ENCODE data around the gene ZNG1B. TPM values are rescaled to one million over a fixed set of nuclear protein-coding genes. Genes with fewer than 3 reads are reported as not detected.
"Not testable (repeated sequence)": the region's sequence is repeated elsewhere in the genome, so short reads cannot be mapped to it uniquely, and the experiment has no call there.

ZNG1B gene
- total RNA-seq, 1 donor from 2014 or later, result 29.1 TPM

DNA sequence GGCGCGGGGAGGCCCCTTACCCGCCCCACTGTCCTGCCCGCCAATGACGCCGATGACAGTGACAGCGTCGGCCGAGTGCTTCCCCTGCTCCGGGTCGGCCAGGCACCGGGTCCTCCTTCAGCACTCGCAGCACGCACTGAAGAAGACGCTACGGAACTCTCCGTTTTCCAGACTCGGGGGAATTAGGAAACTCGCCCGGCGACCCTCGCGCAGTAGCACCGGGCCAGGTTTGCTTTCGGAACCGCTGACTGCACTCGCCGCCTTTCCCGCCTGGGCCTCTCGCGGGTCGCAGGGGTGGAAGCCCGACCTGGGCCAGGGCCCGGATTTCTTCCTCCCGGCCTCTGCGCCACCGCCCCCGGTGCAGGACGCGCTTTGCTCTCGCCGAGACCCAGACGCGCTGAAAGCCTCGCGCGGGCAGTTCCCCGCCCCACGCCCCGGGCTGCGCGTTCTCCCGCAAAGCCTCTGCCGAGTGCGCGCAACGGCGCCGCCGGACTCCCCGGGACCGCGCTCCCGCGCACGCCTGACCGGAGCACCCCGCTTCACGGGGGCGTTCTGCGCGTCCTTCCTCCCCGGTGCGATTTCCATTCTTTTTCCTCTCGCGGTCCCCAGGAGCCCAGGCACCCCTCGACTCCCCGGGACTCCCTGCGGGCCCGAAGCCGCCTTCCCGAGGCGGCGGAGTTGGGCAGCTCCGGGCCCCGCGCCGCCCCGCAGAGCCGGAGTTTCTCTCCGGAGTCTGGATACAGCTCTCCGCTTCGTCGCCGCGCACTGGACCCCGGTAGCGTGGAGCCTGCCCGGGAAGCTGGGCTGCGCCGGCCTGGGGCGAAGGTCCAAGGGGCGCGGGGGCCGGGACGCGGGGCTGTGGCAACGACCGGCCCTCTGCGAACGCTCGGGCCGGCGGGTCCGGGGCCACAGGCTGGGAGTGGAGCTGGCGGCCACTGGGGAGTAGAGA, 65.9 kb downstream of the ZNG1B start:
- DNase-seq, result peak; percentile 46
- H3K4me1 Mint-ChIP-seq (ENCODE audit: low read depth, unreplicated experiment); H3K27me3 Mint-ChIP-seq (ENCODE audit: unreplicated experiment): not testable (repeated sequence)

GRCh38 chr2:113504081-113504480, 66.6 kb downstream of the ZNG1B start:
- H3K4me1 Mint-ChIP-seq (ENCODE audit: low read depth, unreplicated experiment); H3K27ac Mint-ChIP-seq (ENCODE audit: unreplicated experiment); DNase-seq; H3K27me3 Mint-ChIP-seq (ENCODE audit: unreplicated experiment); H3K4me3 Mint-ChIP-seq (ENCODE audit: unreplicated experiment); H3K9me3 Mint-ChIP-seq (ENCODE audit: unreplicated experiment); H3K36me3 Mint-ChIP-seq (ENCODE audit: unreplicated experiment): not testable (repeated sequence)

More for the DNA sequence above, 65.9 kb downstream of the ZNG1B start:
- H3K27ac Mint-ChIP-seq (ENCODE audit: unreplicated experiment); H3K9me3 Mint-ChIP-seq (ENCODE audit: unreplicated experiment); H3K36me3 Mint-ChIP-seq (ENCODE audit: unreplicated experiment): not testable (repeated sequence)
- H3K4me3 Mint-ChIP-seq (ENCODE audit: unreplicated experiment), result peak overlapping the region; percentile 49

DNA sequence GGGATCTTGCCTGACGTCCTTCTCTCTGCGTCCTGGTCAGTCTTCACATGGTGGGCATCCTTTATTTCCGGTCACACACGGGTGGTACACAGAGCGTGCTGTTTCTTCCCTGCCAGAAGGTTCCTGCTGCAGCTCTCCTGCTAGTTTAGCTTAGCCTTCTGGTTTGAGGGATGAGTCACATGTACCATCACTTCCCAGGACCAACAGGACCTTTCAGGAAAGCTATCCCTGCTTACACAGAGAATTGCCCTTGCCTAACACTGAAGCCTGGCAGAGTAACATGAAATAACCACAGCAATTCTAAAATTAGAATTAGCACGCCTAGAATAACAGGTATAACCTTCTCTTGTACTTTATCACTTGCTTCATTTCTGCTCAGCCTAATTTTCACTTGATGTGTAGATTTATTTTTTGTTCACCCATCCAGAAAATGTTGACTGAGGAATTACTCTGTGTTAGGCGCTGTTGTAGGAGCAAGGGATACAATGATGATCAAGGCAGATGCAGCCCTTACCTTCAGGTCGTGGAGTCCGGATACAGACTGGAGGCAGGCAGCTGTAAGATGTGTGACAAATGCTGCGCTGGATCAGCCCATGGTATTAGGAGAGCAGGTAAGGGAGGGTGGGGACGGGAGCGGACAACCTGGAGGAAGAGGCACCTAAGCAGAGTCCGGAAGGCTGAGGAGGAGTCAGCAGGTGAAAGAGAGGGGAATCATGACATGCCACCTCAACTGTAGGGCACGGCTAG, 70.1 kb downstream of the ZNG1B start:
- H3K4me1 Mint-ChIP-seq (ENCODE audit: low read depth, unreplicated experiment); H3K27me3 Mint-ChIP-seq (ENCODE audit: unreplicated experiment); H3K27ac Mint-ChIP-seq (ENCODE audit: unreplicated experiment); H3K36me3 Mint-ChIP-seq (ENCODE audit: unreplicated experiment); H3K9me3 Mint-ChIP-seq (ENCODE audit: unreplicated experiment); H3K4me3 Mint-ChIP-seq (ENCODE audit: unreplicated experiment); DNase-seq: not testable (repeated sequence)

GRCh38 chr2:113508187-113508586, 70.7 kb downstream of the ZNG1B start:
- H3K27me3 Mint-ChIP-seq (ENCODE audit: unreplicated experiment); H3K27ac Mint-ChIP-seq (ENCODE audit: unreplicated experiment); DNase-seq; H3K4me3 Mint-ChIP-seq (ENCODE audit: unreplicated experiment); H3K36me3 Mint-ChIP-seq (ENCODE audit: unreplicated experiment); H3K4me1 Mint-ChIP-seq (ENCODE audit: low read depth, unreplicated experiment); H3K9me3 Mint-ChIP-seq (ENCODE audit: unreplicated experiment): not testable (repeated sequence)

- not testable (repeated sequence) for H3K4me3 Mint-ChIP-seq (ENCODE audit: unreplicated experiment); DNase-seq; H3K9me3 Mint-ChIP-seq (ENCODE audit: unreplicated experiment); H3K27me3 Mint-ChIP-seq (ENCODE audit: unreplicated experiment); H3K27ac Mint-ChIP-seq (ENCODE audit: unreplicated experiment); H3K36me3 Mint-ChIP-seq (ENCODE audit: unreplicated experiment); H3K4me1 Mint-ChIP-seq (ENCODE audit: low read depth, unreplicated experiment)
Observed at GRCh38 chr2:113510913-113511312, 73.4 kb downstream of the ZNG1B start.

DNA sequence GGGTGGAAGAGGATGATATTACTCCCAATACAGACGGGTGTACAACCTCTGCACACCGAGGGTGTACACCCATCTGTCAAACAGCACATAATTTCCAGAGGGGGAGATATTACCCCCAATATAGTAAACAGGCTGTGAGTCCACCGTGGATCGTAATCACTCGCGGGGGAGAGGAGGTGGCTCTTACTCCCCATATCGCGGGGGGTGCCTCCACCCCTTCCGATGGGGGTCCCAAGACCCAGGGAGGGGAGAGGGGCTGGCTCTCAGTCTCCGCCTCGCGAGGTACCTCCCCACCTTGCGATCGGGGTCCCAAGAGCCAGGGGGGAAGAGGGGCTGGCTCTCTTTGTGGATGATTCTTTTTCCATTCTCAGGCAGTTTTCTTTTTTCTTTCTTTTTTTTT, 74.4 kb downstream of the ZNG1B start:
- H3K4me3 Mint-ChIP-seq (ENCODE audit: unreplicated experiment); DNase-seq; H3K9me3 Mint-ChIP-seq (ENCODE audit: unreplicated experiment); H3K27me3 Mint-ChIP-seq (ENCODE audit: unreplicated experiment); H3K27ac Mint-ChIP-seq (ENCODE audit: unreplicated experiment); H3K4me1 Mint-ChIP-seq (ENCODE audit: low read depth, unreplicated experiment); H3K36me3 Mint-ChIP-seq (ENCODE audit: unreplicated experiment): not testable (repeated sequence)

DNA sequence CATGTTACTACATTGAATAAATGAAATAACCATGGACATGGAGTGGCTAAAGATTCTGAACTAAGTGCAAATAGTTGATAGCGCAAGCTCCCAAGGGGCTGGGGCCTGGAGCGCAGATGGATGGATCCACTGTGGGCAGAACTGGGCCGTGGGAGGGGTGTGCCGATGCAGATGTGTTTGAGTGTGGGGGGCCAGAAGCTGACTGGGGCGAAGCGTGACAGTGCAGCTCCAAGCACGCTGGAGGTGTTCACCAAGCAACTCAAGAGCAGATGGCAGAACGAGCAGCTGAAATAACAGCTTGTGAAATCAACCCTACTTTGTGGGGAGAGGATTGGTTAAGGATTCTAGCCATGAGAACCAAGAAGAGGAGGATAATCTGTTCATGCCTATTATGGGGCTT, 78.0 kb downstream of the ZNG1B start:
- not testable (repeated sequence) for H3K4me3 Mint-ChIP-seq (ENCODE audit: unreplicated experiment); H3K9me3 Mint-ChIP-seq (ENCODE audit: unreplicated experiment); H3K27me3 Mint-ChIP-seq (ENCODE audit: unreplicated experiment); H3K4me1 Mint-ChIP-seq (ENCODE audit: low read depth, unreplicated experiment); H3K27ac Mint-ChIP-seq (ENCODE audit: unreplicated experiment); H3K36me3 Mint-ChIP-seq (ENCODE audit: unreplicated experiment); DNase-seq

GRCh38 chr2:113515995-113516394, 78.5 kb downstream of the ZNG1B start:
- not testable (repeated sequence) for H3K9me3 Mint-ChIP-seq (ENCODE audit: unreplicated experiment); H3K4me1 Mint-ChIP-seq (ENCODE audit: low read depth, unreplicated experiment)

GRCh38 chr2:113517025-113517424, 79.5 kb downstream of the ZNG1B start:
- not testable (repeated sequence) for H3K9me3 Mint-ChIP-seq (ENCODE audit: unreplicated experiment); H3K4me1 Mint-ChIP-seq (ENCODE audit: low read depth, unreplicated experiment); H3K27me3 Mint-ChIP-seq (ENCODE audit: unreplicated experiment); DNase-seq; H3K27ac Mint-ChIP-seq (ENCODE audit: unreplicated experiment); H3K4me3 Mint-ChIP-seq (ENCODE audit: unreplicated experiment); H3K36me3 Mint-ChIP-seq (ENCODE audit: unreplicated experiment)

More at GRCh38 chr2:113515995-113516394, 78.5 kb downstream of the ZNG1B start:
- not testable (repeated sequence) for H3K27me3 Mint-ChIP-seq (ENCODE audit: unreplicated experiment); H3K4me3 Mint-ChIP-seq (ENCODE audit: unreplicated experiment); H3K27ac Mint-ChIP-seq (ENCODE audit: unreplicated experiment); DNase-seq; H3K36me3 Mint-ChIP-seq (ENCODE audit: unreplicated experiment)

DNA sequence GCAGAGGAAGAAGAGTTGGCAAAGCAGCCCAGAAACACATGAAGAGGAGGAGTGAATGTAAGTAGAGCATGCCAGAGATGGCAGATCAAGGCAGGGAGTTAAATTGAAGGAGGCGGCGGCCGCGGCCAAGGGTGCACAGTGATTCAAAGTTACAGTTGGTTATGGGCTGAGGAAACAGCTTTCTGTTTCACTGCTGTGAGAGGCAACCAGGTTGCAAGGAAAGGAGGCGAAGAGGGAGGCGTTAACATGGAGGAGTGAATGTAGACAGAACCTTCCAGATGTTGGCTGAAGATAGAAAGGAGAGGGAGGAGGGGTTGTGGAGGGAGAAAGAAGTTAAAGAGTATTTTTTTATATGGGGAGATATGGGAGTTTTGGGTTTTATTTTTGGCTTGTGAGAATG, 83.3 kb downstream of the ZNG1B start:
- H3K27me3 Mint-ChIP-seq (ENCODE audit: unreplicated experiment); H3K9me3 Mint-ChIP-seq (ENCODE audit: unreplicated experiment); H3K27ac Mint-ChIP-seq (ENCODE audit: unreplicated experiment): not testable (repeated sequence)

GRCh38 chr2:113521492-113521891, 84.0 kb downstream of the ZNG1B start:
- H3K9me3 Mint-ChIP-seq (ENCODE audit: unreplicated experiment); H3K4me3 Mint-ChIP-seq (ENCODE audit: unreplicated experiment); H3K27me3 Mint-ChIP-seq (ENCODE audit: unreplicated experiment); H3K36me3 Mint-ChIP-seq (ENCODE audit: unreplicated experiment); DNase-seq; H3K27ac Mint-ChIP-seq (ENCODE audit: unreplicated experiment); H3K4me1 Mint-ChIP-seq (ENCODE audit: low read depth, unreplicated experiment): not testable (repeated sequence)

More for the DNA sequence above, 83.3 kb downstream of the ZNG1B start:
- H3K36me3 Mint-ChIP-seq (ENCODE audit: unreplicated experiment); DNase-seq; H3K4me3 Mint-ChIP-seq (ENCODE audit: unreplicated experiment); H3K4me1 Mint-ChIP-seq (ENCODE audit: low read depth, unreplicated experiment): not testable (repeated sequence)

- not testable (repeated sequence) for H3K36me3 Mint-ChIP-seq (ENCODE audit: unreplicated experiment); H3K4me3 Mint-ChIP-seq (ENCODE audit: unreplicated experiment); DNase-seq; H3K27ac Mint-ChIP-seq (ENCODE audit: unreplicated experiment); H3K27me3 Mint-ChIP-seq (ENCODE audit: unreplicated experiment); H3K4me1 Mint-ChIP-seq (ENCODE audit: low read depth, unreplicated experiment); H3K9me3 Mint-ChIP-seq (ENCODE audit: unreplicated experiment)
Observed at GRCh38 chr2:113524986-113525385, 87.5 kb downstream of the ZNG1B start.

Data from glutamatergic neuron (in vitro differentiated cells).